GM21381 (cell line): ENCODE data around the gene BFSP1.

Source experiments
- ATAC-seq: cut with Tn5 transposase; IDR thresholded peaks from one replicate; pipeline ENCODE4 v1.9.1; 2021; ENCODE audit warnings: mild to moderate bottlenecking, moderate library complexity; ENCODE audit not compliant: unreplicated experiment

Gene BFSP1

DNA sequence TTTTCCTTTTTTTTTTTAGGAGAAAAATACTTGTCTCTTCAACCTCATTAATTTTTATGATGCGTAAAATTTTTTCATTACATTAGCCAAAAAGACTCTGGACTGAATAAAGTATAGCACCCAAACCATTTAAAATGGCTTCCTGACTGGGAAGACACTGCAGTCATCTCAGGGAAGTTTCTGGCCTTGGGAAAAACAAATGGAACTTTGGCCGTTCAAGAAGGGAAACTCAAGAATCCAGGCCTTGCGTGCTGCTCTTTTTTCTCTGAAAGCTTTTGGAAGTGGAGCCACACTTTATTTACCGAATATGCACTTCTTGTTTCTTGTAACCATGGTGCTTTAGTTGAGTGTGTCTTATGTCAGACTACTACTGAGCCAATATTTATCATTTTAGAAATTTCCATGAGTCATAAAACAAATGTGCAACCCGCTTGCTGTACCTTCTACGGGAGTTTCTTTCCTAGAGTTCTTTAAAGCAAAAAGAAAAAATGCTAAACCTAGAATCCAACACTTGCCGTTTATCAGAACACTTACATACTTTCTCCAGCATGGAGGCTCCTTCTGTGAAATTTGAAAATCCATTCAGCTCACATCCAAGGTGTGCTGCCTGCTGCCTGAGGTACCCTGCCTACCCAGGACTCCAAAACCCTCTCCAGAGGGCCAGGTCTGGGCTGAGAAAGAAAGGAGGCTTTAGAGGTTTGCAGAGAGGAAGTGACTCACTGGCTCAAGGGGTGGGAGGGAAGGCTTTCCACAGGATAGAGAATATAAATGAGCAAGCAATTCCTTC lies 27.2 kb upstream of the BFSP1 start:
- no peak for ATAC-seq

GRCh38 chr20:17557675-17558006 lies 26.5 kb upstream of the BFSP1 start:
- ATAC-seq = no peak

DNA sequence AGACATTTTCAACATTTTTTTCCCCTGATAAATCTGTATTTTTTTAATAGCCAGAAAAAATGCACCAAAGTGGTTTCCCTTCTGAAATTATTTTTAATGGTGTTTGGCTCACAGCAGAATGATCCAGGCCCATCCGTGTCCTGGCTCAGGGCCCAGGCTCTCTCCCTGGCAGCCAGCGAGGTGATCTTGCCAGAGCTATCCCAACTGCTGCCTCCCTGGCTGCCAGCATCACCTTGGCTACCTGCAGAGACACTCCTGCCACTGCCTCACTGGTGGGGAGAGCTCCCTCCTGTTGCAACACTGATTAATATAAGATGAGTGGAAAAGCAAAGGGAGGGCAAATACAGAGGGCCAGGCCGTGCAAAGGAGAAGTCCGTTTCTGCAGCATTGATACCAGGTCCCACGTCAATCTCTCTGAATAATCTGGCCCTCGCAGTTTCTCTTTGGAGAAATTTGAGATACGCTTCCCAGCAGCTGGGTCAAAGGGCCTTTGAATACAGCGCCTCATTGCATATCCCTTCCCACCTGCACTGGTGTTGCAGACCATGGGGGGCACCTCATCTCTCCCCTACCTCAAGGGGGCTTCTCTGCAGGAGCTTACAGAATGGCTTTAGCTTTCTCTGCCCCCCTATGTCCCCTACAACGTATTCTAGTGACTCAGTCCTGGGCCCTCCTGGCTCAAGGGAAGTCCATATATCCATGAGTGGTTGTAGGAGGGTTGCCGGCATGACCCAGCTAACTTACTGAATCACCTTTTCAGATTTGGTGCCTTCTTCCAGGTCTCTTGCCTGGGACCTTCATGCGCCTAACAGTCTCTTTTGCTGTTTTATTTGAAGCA lies 25.9 kb upstream of the BFSP1 start:
- ATAC-seq = no peak

- ATAC-seq = no peak
These were observed 23.9 kb upstream of the BFSP1 start for GRCh38 chr20:17555106-17555505.

GRCh38 chr20:17549131-17549530 lies 18.0 kb upstream of the BFSP1 start:
- ATAC-seq = no peak

DNA sequence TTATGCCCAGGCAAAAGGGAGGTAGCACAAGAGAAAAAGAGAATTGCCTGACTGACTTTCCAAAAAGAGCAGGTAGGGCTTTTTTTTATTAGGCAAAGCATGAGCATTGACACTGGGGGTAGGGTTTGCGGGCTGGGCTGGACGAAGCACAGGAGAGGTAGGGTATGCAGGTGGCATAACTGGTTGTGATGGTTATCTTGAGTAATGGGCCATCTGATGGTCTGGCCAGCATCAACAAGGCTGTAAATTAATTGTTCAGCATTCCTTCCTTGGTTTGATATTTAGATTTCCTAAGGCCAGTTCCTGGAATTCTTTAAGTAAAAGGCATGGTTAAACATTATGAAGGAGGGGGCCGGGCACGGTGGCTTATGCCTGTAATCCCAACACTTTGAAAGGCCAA lies 13.9 kb upstream of the BFSP1 start:
- ATAC-seq = no peak

DNA sequence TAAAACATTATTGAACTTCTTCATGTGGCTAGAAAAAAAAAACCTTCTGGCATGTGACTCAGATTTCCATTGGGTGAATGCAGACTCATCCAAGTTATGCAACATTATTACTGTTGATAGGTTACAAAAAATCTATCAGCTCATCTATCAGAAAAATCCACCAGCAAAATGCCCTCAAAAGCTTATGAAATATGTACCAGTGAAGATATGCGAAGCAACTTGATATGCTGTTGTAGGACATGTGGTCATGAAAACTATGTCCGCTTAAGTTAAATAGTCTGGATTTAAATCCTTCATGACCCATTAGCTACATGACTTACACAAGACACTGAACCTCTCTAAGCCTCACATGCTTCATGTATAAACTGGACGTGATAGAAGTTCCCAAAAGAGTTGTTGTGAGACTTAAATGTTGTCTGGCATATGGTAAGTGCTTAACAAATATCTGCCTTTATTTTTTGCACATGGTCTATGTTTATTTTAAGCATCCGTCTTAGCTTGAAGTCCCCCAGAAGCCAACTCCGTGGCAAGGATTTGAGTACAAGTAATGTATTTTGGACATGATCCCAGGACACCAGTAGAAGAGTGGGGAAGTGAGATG lies 12.5 kb upstream of the BFSP1 start:
- no peak for ATAC-seq

DNA sequence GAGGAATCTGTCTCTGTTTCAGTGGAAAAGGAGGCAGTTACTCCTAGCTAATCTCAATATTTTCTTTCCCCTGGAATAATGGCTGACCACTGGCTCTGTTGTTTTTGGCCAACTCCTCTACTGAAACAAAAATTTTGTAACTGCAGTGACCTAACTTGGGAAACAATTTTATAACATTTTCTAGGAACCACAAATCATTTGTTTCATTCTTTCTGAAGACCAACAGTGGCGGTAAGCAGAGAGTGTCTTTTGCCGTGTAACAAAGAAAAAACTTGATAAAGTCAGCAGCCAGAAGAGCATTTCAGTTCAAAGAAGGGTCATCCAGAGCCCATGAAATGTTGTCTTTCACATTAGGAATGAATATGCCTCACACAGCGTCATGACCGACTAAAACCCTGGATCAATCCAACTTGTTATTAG lies 11.8 kb upstream of the BFSP1 start:
- no peak for ATAC-seq

DNA sequence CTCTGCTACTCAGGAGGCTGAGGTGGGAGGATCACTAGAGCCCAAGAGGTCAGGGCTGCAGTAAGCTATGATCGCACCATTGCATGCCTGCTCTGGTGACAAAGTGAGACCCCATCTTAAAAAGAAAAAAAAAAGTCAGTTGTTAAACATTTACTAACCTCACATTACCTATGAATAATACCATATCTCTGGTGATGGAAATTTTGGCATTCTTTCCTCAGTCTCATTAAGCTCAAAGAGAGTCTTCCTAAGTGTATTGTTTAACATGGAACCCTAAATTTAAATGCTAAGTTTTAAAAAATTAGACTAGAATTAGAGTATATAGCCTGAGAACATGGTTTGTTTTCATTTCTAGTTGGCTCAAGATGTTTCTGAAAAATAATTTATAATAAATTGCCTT lies 11.3 kb upstream of the BFSP1 start:
- ATAC-seq = no peak

DNA sequence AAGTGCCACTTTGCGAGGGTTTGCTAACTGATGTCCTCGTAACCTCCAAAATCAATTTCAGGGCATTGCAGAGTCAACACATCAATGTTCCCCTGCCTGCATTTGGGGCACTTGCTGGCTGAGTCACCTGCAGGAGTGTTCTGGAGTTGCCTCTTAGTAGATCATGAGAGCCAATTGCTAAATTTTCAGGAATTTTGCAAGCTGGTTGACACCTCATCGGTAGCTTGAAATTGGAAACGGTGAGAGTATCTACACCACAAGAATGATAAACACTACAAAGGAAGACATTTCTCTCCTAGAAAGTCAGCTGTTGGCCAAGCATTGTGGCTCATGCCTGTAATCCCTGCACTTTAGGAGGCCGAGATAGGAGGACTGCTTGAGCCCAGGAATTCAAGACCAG lies 10.8 kb upstream of the BFSP1 start:
- no peak for ATAC-seq

- no peak for ATAC-seq
These were observed 10.4 kb upstream of the BFSP1 start for GRCh38 chr20:17541596-17541995.

GRCh38 chr20:17538517-17539170 lies 7.5 kb upstream of the BFSP1 start:
- no peak for ATAC-seq

GRCh38 chr20:17537959-17538358 lies 6.8 kb upstream of the BFSP1 start:
- ATAC-seq = no peak

- ATAC-seq = peak; percentile 81
These were observed 5.8 kb upstream of the BFSP1 start for GRCh38 chr20:17536944-17537444.

DNA sequence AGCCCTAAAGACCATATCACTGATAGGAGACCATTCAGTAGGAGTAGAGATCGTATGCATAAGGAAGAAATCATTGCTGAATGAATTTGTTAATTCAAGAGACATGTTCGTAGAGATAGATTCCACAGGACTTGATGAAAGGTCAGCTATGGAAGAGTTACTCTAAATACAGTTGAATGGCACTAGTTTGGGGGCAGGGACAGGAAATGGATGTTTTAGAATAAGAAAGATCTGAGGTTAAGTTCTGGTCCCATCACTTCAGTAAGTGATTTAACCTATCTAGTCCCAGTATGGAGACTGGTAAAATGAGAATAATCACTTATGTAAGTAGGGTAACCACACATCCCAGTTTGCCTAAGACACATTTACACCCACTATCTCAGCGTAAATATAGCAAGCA lies 2.9 kb upstream of the BFSP1 start:
- ATAC-seq = no peak

DNA sequence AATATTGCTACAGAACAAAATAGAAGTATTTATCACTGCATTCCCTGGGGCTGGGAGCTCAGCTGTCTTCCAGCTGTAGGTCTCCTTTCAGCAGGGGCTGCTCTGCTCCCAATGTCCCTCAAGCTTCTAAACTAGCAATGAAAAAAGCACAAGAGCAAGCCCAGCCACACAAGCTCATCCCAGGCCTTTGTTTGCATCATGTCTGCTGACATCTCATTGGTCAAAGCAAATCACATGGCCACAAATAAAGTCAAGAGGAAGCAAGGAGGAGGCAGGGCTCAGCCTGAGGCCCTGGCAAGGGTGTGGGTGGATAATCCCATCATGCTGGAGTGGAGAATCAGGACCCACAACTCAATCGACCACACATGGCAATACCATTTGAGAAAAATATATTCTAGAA lies 2.2 kb upstream of the BFSP1 start:
- no peak for ATAC-seq

GRCh38 chr20:17531665-17532025 lies 466 bp upstream of the BFSP1 start:
- no peak for ATAC-seq

DNA sequence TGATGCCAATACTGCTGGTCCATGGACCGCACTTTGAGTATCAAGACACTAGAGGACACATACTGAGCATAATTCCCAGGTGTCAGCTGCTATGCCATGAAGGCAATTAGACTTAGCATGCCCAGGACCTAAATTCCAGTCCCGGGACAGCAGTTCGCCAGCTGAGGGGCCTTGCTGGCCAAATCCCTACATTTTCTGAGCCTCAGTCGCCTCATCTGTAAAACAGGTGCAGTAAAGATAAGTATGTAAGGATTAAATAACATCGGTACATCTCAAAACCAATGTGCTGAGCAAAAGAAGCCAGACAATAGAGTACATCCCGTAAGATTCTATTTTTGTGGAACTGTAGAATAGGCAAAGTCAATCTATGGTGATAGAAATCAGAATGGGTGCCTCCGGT lies 1.0 kb downstream of the BFSP1 start:
- no peak for ATAC-seq

GRCh38 chr20:17529586-17529985 lies 1.6 kb downstream of the BFSP1 start:
- no peak for ATAC-seq

GRCh38 chr20:17525650-17526049 lies 5.5 kb downstream of the BFSP1 start:
- no peak for ATAC-seq

GRCh38 chr20:17525132-17525531 lies 6.0 kb downstream of the BFSP1 start:
- no peak for ATAC-seq
